GM19193 (cell line): ENCODE data around the gene CD81.

Experiments used
- POLR2A ChIP-seq: IDR thresholded peaks from 4 replicates; pipeline ENCODE4 v1.6.1; 2011; ENCODE audit not compliant: insufficient read depth, insufficient read length; ENCODE audit errors: extremely low read depth

CD81 gene

GRCh38 chr11:2393111-2393868 lies 16.2 kb downstream of the CD81 start:
- no peak for TF ChIP-seq POLR2A

GRCh38 chr11:2393941-2394817 lies 17.1 kb downstream of the CD81 start:
- TF ChIP-seq POLR2A, result no peak

- no peak for TF ChIP-seq POLR2A
These were observed 17.7 kb downstream of the CD81 start for GRCh38 chr11:2394818-2395105.

GRCh38 chr11:2395211-2395730 lies 18.2 kb downstream of the CD81 start:
- TF ChIP-seq POLR2A, result no peak

GRCh38 chr11:2395856-2396255 lies 18.7 kb downstream of the CD81 start:
- no peak for TF ChIP-seq POLR2A

- TF ChIP-seq POLR2A, result no peak
These were observed 19.4 kb downstream of the CD81 start for GRCh38 chr11:2396471-2396870.

GRCh38 chr11:2397005-2397404 lies 19.9 kb downstream of the CD81 start:
- no peak for TF ChIP-seq POLR2A

GRCh38 chr11:2398664-2399355 lies 21.7 kb downstream of the CD81 start:
- no peak for TF ChIP-seq POLR2A

GRCh38 chr11:2399488-2400068 lies 22.5 kb downstream of the CD81 start:
- no peak for TF ChIP-seq POLR2A

GRCh38 chr11:2400069-2400761 lies 23.1 kb downstream of the CD81 start, which contains the start of gene TSSC4:
Gene TSSC4 (plus strand): TSS chr11:2400750. CDS start chr11:2402634, 1,884 bp downstream.
- TF ChIP-seq POLR2A, result peak; percentile 85

- TF ChIP-seq POLR2A, result no peak
These were observed 23.8 kb downstream of the CD81 start for GRCh38 chr11:2400762-2401435.

GRCh38 chr11:2401436-2401984 lies 24.4 kb downstream of the CD81 start:
- TF ChIP-seq POLR2A, result no peak

- no peak for TF ChIP-seq POLR2A
These were observed 25.0 kb downstream of the CD81 start for GRCh38 chr11:2402106-2402505.
